GM23338 (cell line): ENCODE data around the gene KIRREL3. TPM values are rescaled to one million over a fixed set of nuclear protein-coding genes. Genes with fewer than 3 reads are reported as not detected.

Experiments used
- ATAC-seq: fragments of 200-7000 bp; cut with Tn5 transposase; 3 replicates; pipeline ENCODE4 v1.9.1; 2020
- DNase-seq: peaks from one replicate; pipeline ENCODE4 v3.0.0-alpha.2; 2015; ENCODE audit warnings: low spot score
- H2AFZ ChIP-seq: fragments of 200-600 bp; sonication (generic); 2 replicates; pipeline ENCODE4 v1.8.0; 2016; ENCODE audit warnings: antibody characterized with exemption, mild to moderate bottlenecking, moderate library complexity
- H3F3A ChIP-seq: fragments of 200-600 bp; sonication (generic); replicated peaks from 2 replicates; pipeline ENCODE4 v1.8.0; 2017; ENCODE audit warnings: antibody characterized with exemption, mixed run types, low read depth
- H3K27ac ChIP-seq: fragments of 200-600 bp; sonication (generic); 2 replicates; pipeline ENCODE4 v1.6.1; 2016; ENCODE audit warnings: low read depth
- H3K27me3 ChIP-seq: fragments of 200-600 bp; sonication (generic); 2 replicates; pipeline ENCODE4 v1.8.0; 2016; ENCODE audit warnings: mild to moderate bottlenecking, mixed run types, moderate library complexity; ENCODE audit not compliant: insufficient read depth
- H3K36me3 ChIP-seq: fragments of 200-600 bp; sonication (generic); 2 replicates; pipeline ENCODE4 v1.8.0; 2016; ENCODE audit warnings: mild to moderate bottlenecking; ENCODE audit not compliant: insufficient read depth
- H3K4me1 ChIP-seq: fragments of 200-600 bp; sonication (generic); 2 replicates; pipeline ENCODE4 v1.8.0; 2016; ENCODE audit warnings: mild to moderate bottlenecking, moderate library complexity; ENCODE audit not compliant: insufficient read depth
- H3K4me2 ChIP-seq: fragments of 200-600 bp; sonication (generic); 2 replicates; pipeline ENCODE4 v1.7.1; 2017; ENCODE audit warnings: mixed run types
- H3K4me3 ChIP-seq: fragments of 200-600 bp; sonication (generic); 2 replicates; pipeline ENCODE4 v1.6.1; 2016; ENCODE audit warnings: mixed run types
- H3K79me2 ChIP-seq: fragments of 200-600 bp; sonication (generic); replicated peaks from 2 replicates; pipeline ENCODE4 v1.8.0; 2017; ENCODE audit warnings: mild to moderate bottlenecking; ENCODE audit not compliant: insufficient read depth
- H3K9me2 ChIP-seq: fragments of 200-600 bp; sonication (generic); 2 replicates; pipeline ENCODE4 v1.8.0; 2017; ENCODE audit not compliant: insufficient read depth
- H4K20me1 ChIP-seq: fragments of 200-600 bp; sonication (generic); replicated peaks from 2 replicates; pipeline ENCODE4 v1.8.0; 2017; ENCODE audit warnings: mild to moderate bottlenecking; ENCODE audit not compliant: insufficient read depth
- H3K27ac Mint-ChIP-seq: 2 replicates; pipeline ENCODE4 v1.8.0; 2020; ENCODE audit warnings: inconsistent platforms, mild to moderate bottlenecking, moderate library complexity, mixed read lengths
- H3K27me3 Mint-ChIP-seq: 3 replicates; pipeline ENCODE4 v1.8.0; 2022; ENCODE audit warnings: low read depth, mild to moderate bottlenecking, moderate library complexity, mixed read lengths, inconsistent platforms; ENCODE audit not compliant: insufficient read depth, poor library complexity
- H3K36me3 Mint-ChIP-seq: 3 replicates; pipeline ENCODE4 v1.8.0; 2021; ENCODE audit warnings: low read depth, mild to moderate bottlenecking, inconsistent platforms, moderate library complexity, mixed read lengths
- H3K4me1 Mint-ChIP-seq: 3 replicates; pipeline ENCODE4 v1.8.0; 2020; ENCODE audit warnings: mild to moderate bottlenecking, inconsistent platforms, mixed read lengths
- H3K4me3 Mint-ChIP-seq: 3 replicates; pipeline ENCODE4 v1.8.0; 2021; ENCODE audit warnings: moderate library complexity, mild to moderate bottlenecking, inconsistent platforms, mixed read lengths
- H3K9me3 Mint-ChIP-seq: 3 replicates; pipeline ENCODE4 v1.8.0; 2020; ENCODE audit warnings: moderate library complexity, mild to moderate bottlenecking, inconsistent platforms, mixed read lengths
- CREB1 ChIP-seq: fragments of 250-450 bp; sonication (Bioruptor Pico); IDR thresholded peaks from 2 replicates; pipeline ENCODE4 v1.5.0; 2020; ENCODE audit warnings: low read depth, mild to moderate bottlenecking, moderate library complexity
- EZH2 ChIP-seq: fragments of 200-600 bp; sonication (generic); IDR thresholded peaks from one replicate; pipeline ENCODE4 v1.8.0; 2017; ENCODE audit warnings: antibody characterized with exemption, mild to moderate bottlenecking, low read depth; ENCODE audit not compliant: unreplicated experiment
- EZH2phosphoT487 ChIP-seq: fragments of 200-600 bp; sonication (generic); IDR thresholded peaks from one replicate; pipeline ENCODE4 v1.8.1; 2018; ENCODE audit warnings: antibody characterized with exemption; ENCODE audit not compliant: unreplicated experiment
- NANOG ChIP-seq: IDR thresholded peaks from 2 replicates; pipeline ENCODE4 v1.6.1; 2016; ENCODE audit warnings: antibody characterized with exemption, borderline replicate concordance
- POLR2AphosphoS5 ChIP-seq: IDR thresholded peaks from 2 replicates; pipeline ENCODE4 v1.6.1; 2016; ENCODE audit warnings: antibody characterized with exemption, low read depth
- ZNF114 ChIP-seq: fragments of 250-450 bp; sonication (Bioruptor Pico); IDR thresholded peaks from 2 replicates; pipeline ENCODE4 v1.5.0; 2020; ENCODE audit warnings: mild to moderate bottlenecking, moderate library complexity
- ZNF331 ChIP-seq: fragments of 250-450 bp; sonication (Bioruptor Pico); IDR thresholded peaks from 2 replicates; pipeline ENCODE4 v1.5.0; 2020; ENCODE audit warnings: low read depth, mild to moderate bottlenecking, moderate library complexity
- polyA plus RNA-seq: library from polyadenylated mRNA; unstranded; fragments of >200 nt; fragmentation: Nextera tagmentation; extraction: Ambion mirVana; gene quantifications from 2 replicates; pipeline ENCODE4 v1.2.1, GENCODE V29; 2016
- total RNA-seq: library from RNA; depleted of rRNA; stranded (reverse); fragments of >200 nt; shearing (Covaris generic); gene quantifications from 2 replicates; pipeline ENCODE4 v1.2.3, GENCODE V29; 2014
- TF ChIP-seq, protein P1 (sequence below): fragments of 250-450 bp; sonication (Bioruptor Pico); IDR thresholded peaks from 2 replicates; pipeline ENCODE4 v1.5.0; 2020; ENCODE audit warnings: mild to moderate bottlenecking, moderate library complexity
- TF ChIP-seq, protein P2 (sequence below): IDR thresholded peaks from one replicate; pipeline ENCODE4 v1.6.1; 2018; ENCODE audit warnings: antibody characterized with exemption; ENCODE audit not compliant: unreplicated experiment

The KIRREL3 gene
- total and polyA plus RNA-seq, 2 experiments from 2014 or later, result 0.13 to 1.5 TPM

DNA sequence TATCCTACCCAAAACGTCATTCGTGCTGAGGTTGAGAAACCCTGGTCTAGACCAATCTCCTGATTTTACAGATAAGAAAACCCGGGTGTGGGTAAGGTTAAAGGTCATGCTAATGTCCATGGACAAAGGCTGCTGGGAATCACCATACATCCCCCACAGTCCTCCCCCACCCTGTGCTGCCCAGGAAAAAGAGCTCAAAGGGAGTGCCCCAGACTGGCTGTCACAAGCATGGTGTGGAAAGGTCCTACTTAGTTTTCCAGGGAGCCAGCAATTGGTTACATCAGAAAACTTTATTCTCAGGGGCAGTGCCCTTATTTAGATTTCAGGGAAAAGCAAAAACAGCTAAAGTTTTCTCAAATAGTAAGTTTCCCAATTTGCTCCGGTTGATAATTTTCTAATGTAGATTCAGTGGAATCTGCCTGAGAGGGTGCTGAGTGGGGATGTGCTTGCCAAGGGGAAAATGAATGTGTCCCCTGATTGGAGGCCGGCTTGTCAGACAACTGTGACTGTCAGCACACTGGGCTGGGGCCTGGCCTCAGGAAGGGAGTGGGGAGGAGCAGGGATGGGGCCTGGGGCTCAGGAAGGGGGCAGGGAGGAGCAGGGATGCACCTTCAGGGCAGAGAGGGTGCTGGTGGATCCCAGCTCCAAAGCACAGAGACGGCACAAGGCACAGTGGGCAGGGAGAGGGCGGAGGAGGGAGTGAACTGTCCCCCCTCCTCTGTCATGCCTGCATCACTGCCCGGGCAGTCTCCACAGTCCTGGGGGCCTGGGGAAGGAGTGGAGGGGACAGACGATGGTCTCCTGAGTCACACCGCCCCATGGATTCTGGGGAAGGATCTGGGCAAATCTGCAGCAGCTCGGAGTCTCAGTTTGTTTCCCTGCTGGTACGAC is 263.6 kb downstream of the KIRREL3 start (continued):
- TF ChIP-seq POLR2AphosphoS5 (no peak), EZH2 (no peak), NANOG (no peak), ZNF114 (CRISPR knock-in tag) (no peak)
- TF ChIP-seq, protein P1, sequence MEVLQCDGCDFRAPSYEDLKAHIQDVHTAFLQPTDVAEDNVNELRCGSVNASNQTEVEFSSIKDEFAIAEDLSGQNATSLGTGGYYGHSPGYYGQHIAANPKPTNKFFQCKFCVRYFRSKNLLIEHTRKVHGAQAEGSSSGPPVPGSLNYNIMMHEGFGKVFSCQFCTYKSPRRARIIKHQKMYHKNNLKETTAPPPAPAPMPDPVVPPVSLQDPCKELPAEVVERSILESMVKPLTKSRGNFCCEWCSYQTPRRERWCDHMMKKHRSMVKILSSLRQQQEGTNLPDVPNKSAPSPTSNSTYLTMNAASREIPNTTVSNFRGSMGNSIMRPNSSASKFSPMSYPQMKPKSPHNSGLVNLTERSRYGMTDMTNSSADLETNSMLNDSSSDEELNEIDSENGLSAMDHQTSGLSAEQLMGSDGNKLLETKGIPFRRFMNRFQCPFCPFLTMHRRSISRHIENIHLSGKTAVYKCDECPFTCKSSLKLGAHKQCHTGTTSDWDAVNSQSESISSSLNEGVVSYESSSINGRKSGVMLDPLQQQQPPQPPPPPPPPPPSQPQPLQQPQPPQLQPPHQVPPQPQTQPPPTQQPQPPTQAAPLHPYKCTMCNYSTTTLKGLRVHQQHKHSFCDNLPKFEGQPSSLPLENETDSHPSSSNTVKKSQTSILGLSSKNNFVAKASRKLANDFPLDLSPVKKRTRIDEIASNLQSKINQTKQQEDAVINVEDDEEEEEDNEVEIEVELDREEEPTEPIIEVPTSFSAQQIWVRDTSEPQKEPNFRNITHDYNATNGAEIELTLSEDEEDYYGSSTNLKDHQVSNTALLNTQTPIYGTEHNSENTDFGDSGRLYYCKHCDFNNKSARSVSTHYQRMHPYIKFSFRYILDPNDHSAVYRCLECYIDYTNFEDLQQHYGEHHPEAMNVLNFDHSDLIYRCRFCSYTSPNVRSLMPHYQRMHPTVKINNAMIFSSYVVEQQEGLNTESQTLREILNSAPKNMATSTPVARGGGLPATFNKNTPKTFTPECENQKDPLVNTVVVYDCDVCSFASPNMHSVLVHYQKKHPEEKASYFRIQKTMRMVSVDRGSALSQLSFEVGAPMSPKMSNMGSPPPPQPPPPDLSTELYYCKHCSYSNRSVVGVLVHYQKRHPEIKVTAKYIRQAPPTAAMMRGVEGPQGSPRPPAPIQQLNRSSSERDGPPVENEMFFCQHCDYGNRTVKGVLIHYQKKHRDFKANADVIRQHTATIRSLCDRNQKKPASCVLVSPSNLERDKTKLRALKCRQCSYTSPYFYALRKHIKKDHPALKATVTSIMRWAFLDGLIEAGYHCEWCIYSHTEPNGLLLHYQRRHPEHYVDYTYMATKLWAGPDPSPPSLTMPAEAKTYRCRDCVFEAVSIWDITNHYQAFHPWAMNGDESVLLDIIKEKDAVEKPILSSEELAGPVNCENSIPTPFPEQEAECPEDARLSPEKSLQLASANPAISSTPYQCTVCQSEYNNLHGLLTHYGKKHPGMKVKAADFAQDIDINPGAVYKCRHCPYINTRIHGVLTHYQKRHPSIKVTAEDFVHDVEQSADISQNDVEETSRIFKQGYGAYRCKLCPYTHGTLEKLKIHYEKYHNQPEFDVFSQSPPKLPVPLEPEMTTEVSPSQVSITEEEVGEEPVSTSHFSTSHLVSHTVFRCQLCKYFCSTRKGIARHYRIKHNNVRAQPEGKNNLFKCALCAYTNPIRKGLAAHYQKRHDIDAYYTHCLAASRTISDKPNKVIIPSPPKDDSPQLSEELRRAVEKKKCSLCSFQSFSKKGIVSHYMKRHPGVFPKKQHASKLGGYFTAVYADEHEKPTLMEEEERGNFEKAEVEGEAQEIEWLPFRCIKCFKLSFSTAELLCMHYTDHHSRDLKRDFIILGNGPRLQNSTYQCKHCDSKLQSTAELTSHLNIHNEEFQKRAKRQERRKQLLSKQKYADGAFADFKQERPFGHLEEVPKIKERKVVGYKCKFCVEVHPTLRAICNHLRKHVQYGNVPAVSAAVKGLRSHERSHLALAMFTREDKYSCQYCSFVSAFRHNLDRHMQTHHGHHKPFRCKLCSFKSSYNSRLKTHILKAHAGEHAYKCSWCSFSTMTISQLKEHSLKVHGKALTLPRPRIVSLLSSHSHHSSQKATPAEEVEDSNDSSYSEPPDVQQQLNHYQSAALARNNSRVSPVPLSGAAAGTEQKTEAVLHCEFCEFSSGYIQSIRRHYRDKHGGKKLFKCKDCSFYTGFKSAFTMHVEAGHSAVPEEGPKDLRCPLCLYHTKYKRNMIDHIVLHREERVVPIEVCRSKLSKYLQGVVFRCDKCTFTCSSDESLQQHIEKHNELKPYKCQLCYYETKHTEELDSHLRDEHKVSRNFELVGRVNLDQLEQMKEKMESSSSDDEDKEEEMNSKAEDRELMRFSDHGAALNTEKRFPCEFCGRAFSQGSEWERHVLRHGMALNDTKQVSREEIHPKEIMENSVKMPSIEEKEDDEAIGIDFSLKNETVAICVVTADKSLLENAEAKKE, result no peak

DNA sequence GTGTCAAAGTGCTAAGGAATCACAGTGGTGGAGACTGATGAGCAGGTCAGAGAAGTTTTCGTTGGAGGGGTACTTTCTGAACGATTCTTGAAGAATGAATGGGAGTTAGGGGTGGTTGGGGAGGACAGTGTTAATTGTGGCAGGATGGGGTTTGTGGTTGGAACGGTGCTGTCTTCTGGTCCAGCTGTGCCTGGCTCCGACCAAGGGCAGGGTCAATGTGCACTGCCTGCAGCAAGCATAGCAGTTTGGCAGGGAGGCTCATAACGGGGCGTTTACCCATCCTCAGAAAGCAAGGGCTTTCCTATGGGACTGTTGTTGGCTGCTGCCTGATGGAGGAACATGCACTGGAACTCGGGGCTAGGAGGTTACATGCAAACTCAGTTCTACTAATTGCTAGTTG is 265.8 kb downstream of the KIRREL3 start:
- no peaks in the 10 kb centered on the region for H3K79me2 ChIP-seq
- H4K20me1 ChIP-seq, result no peaks in the 10 kb centered on the region
- no peaks in the 10 kb centered on the region for H3K36me3 ChIP-seq
- ATAC-seq (no peak), DNase-seq (no peak)
- no peak overlapping the region for H3K4me2 ChIP-seq
- H3K27ac Mint-ChIP-seq, result no peak overlapping the region
- no peaks in the 10 kb centered on the region for H3F3A ChIP-seq
- peaks cover 5% of the 10 kb centered on the region for H3K27me3 Mint-ChIP-seq
- no peak overlapping the region for H2AFZ ChIP-seq
- H3K4me3 ChIP-seq, result no peak overlapping the region
- no peak overlapping the region for H3K27ac ChIP-seq
- no peak overlapping the region for H3K4me3 Mint-ChIP-seq
- H3K27me3 ChIP-seq, result no peaks in the 10 kb centered on the region
- H3K36me3 Mint-ChIP-seq, result no peaks in the 10 kb centered on the region; the same call in 2 of the 3 replicates
- peaks cover 16% of the 10 kb centered on the region for H3K9me2 ChIP-seq
- H3K9me3 Mint-ChIP-seq, result peaks cover 3% of the 10 kb centered on the region; the same call in 2 of the 3 replicates
- H3K4me1 ChIP-seq, result peaks cover 7% of the 10 kb centered on the region
- H3K4me1 Mint-ChIP-seq, result peaks cover 28% of the 10 kb centered on the region
- no peak for TF ChIP-seq ZNF331 (CRISPR knock-in tag)
- no peak for TF ChIP-seq EZH2phosphoT487
- TF ChIP-seq CREB1 (CRISPR knock-in tag), result no peak
- TF ChIP-seq, protein P2, sequence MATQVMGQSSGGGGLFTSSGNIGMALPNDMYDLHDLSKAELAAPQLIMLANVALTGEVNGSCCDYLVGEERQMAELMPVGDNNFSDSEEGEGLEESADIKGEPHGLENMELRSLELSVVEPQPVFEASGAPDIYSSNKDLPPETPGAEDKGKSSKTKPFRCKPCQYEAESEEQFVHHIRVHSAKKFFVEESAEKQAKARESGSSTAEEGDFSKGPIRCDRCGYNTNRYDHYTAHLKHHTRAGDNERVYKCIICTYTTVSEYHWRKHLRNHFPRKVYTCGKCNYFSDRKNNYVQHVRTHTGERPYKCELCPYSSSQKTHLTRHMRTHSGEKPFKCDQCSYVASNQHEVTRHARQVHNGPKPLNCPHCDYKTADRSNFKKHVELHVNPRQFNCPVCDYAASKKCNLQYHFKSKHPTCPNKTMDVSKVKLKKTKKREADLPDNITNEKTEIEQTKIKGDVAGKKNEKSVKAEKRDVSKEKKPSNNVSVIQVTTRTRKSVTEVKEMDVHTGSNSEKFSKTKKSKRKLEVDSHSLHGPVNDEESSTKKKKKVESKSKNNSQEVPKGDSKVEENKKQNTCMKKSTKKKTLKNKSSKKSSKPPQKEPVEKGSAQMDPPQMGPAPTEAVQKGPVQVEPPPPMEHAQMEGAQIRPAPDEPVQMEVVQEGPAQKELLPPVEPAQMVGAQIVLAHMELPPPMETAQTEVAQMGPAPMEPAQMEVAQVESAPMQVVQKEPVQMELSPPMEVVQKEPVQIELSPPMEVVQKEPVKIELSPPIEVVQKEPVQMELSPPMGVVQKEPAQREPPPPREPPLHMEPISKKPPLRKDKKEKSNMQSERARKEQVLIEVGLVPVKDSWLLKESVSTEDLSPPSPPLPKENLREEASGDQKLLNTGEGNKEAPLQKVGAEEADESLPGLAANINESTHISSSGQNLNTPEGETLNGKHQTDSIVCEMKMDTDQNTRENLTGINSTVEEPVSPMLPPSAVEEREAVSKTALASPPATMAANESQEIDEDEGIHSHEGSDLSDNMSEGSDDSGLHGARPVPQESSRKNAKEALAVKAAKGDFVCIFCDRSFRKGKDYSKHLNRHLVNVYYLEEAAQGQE, result no peak
- TF ChIP-seq EZH2, result no peak
